Transverse colon (tissue), 3 donors: Measurements from ENCODE around the gene EDARADD.

Experiments
- POLR2A ChIP-seq: fragments of 450-650 bp; IDR thresholded peaks from one replicate; pipeline ENCODE4 v1.6.1; 2016; ENCODE audit warnings: antibody characterized with exemption, mild to moderate bottlenecking, moderate library complexity
- TF ChIP-seq, protein P1 (sequence below), 5 experiments: fragments of 200-600 bp in 3 of 5; fragments of 450-650 bp in 2 of 5; sonication (generic) in 3 of 5; IDR thresholded peaks; 1 replicate in 2 of 5; 2 replicates in 3 of 5; pipeline ENCODE4 v1.5.1; 2016 to 2017; ENCODE audit warnings: antibody characterized with exemption in 5 of 5, inconsistent platforms in 3 of 5, mild to moderate bottlenecking in 2 of 5, moderate library complexity in 1 of 5

DNA sequence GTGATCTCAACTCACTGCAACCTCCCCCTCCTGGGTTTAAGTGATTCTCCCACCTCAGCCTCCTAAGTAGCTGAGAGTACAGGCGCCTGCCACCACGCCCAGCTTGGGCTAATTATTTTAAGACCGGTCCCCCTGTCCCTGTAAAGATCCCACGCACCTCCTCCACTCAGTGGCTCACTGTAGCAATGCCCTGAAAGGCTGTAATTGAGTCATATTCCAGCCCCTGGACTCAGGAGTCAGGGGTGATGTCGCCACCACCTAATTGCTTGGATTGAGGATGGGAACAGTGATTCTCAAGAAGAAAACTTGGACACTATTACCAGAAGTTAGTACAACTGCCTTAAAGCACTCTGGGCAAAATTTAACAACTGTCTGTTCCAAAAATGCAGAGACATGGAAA is 3.1 kb upstream of the EDARADD start:
- TF ChIP-seq, protein P1, sequence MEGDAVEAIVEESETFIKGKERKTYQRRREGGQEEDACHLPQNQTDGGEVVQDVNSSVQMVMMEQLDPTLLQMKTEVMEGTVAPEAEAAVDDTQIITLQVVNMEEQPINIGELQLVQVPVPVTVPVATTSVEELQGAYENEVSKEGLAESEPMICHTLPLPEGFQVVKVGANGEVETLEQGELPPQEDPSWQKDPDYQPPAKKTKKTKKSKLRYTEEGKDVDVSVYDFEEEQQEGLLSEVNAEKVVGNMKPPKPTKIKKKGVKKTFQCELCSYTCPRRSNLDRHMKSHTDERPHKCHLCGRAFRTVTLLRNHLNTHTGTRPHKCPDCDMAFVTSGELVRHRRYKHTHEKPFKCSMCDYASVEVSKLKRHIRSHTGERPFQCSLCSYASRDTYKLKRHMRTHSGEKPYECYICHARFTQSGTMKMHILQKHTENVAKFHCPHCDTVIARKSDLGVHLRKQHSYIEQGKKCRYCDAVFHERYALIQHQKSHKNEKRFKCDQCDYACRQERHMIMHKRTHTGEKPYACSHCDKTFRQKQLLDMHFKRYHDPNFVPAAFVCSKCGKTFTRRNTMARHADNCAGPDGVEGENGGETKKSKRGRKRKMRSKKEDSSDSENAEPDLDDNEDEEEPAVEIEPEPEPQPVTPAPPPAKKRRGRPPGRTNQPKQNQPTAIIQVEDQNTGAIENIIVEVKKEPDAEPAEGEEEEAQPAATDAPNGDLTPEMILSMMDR (IDR thresholded peaks at IDR 0.05) = no peak
- TF ChIP-seq POLR2A = no peak
